SK-N-MC (cell line): Measurements from ENCODE around the gene METRNL.
"Not testable (repeated sequence)": the region's sequence is repeated elsewhere in the genome, so short reads cannot be mapped to it uniquely, and the experiment has no call there.

Source experiments
- DNase-seq: peaks from one replicate; pipeline ENCODE4 v3.0.0-alpha.2; 2011; ENCODE audit warnings: low read depth, low spot score
- H3K27ac ChIP-seq: fragments of 200-600 bp; sonication (generic); 2 replicates; pipeline ENCODE4 v1.5.1; 2016; ENCODE audit warnings: mixed run types
- H3K36me3 ChIP-seq: fragments of 200-600 bp; sonication (generic); 2 replicates; pipeline ENCODE4 v1.6.1; 2017; ENCODE audit warnings: antibody characterized with exemption, low read length, mixed read lengths; ENCODE audit not compliant: insufficient read depth
- H3K4me3 ChIP-seq: fragments of 200-600 bp; sonication (generic); 2 replicates; pipeline ENCODE4 v1.5.1; 2016
- H3K9ac ChIP-seq: fragments of 200-600 bp; sonication (generic); 2 replicates; pipeline ENCODE4 v1.8.0; 2017; ENCODE audit warnings: mixed run types, mixed read lengths; ENCODE audit not compliant: insufficient read length
- H3K9me3 ChIP-seq: fragments of 200-600 bp; sonication (generic); 2 replicates; pipeline ENCODE4 v1.6.1; 2017; ENCODE audit warnings: low read depth, mild to moderate bottlenecking, antibody characterized with exemption, low read length, moderate library complexity, mixed read lengths
- EZH2 ChIP-seq: fragments of 200-600 bp; sonication (generic); IDR thresholded peaks from one replicate; pipeline ENCODE4 v1.6.1; 2017; ENCODE audit warnings: antibody characterized with exemption
- FOXP2 ChIP-seq: optimal IDR thresholded peaks from 2 replicates; pipeline ENCODE3; 2011; ENCODE audit warnings: mild to moderate bottlenecking, moderate library complexity; ENCODE audit not compliant: insufficient read depth; ENCODE audit errors: extremely low read length, control extremely low read depth
- POLR2AphosphoS5 ChIP-seq: IDR thresholded peaks from 2 replicates; pipeline ENCODE4 v1.6.1; 2012; ENCODE audit warnings: mild to moderate bottlenecking, low read depth, low read length, borderline replicate concordance

METRNL gene

GRCh38 chr17:83050651-83051395, 28.6 kb upstream of the METRNL start:
- TF ChIP-seq FOXP2 (no peak), POLR2AphosphoS5 (no peak)

DNA sequence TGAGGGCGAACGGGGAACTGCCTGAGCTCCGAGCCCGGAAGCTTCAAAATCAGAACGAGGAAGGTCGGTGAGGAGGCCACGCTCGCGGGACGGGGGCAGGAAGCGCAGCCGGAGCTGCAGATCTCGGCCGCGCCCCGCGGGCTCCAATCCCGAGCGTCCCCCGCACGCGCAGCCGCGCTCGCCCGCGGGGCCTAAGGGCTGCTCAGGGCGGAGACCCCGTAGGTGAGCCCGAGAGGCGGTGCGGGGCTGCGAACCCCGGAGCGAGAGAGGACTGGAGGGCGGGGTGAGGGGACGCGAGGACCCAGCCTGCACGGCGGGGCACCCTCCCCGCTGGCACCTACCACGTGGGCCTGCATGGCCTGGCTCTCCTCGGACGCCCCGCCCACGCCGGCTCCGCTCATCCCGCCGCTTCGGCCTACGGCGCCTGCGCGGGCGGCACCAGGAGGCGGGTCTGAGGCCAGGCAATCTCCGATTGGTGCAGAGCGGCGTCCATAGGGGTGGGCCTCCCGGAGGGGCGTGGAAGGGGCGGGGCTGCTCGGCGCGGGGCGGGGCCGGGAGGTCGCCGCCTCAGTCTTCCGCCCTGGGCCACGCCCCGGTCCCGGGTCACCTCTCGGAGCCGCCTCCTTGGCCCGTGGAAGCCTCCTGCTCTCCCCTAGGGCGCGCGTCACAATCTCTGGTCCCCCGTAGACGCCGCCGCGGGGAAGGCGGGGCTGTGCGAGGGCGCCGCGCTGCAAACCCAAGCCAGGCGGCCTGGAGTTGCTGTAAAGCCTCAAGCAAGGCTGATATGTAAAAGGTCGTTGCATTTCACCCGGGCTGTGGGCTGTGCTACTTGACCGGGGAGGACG, 27.8 kb upstream of the METRNL start:
- TF ChIP-seq FOXP2 (no peak), POLR2AphosphoS5 (peak; percentile 84; the same call in 1 of the 2 replicates), EZH2 (no peak)
- peak overlapping the region; percentile 27; the same call in 1 of the 2 replicates for H3K27ac ChIP-seq
- H3K4me3 ChIP-seq = peak overlapping the region; percentile 90

More at GRCh38 chr17:83050651-83051395, 28.6 kb upstream of the METRNL start:
- Histone ChIP-seq H3K27ac (no peak overlapping the region), H3K9ac (peak overlapping the region; percentile 81), H3K4me3 (peak overlapping the region; percentile 90), H3K9me3 (0 out of 2 replicates have a peak, but pooled peaks cover 3% of the 10 kb centered on the region), H3K36me3 (peaks cover 10% of the 10 kb centered on the region)
- no peak for DNase-seq

GRCh38 chr17:83052241-83052564, 27.2 kb upstream of the METRNL start:
- peak overlapping the region; percentile 27; the same call in 1 of the 2 replicates for H3K27ac ChIP-seq
- no peaks in the 10 kb centered on the region for H3K9me3 ChIP-seq
- H3K36me3 ChIP-seq = no peaks in the 10 kb centered on the region
- peak overlapping the region; percentile 73 for H3K4me3 ChIP-seq
- H3K9ac ChIP-seq = peak overlapping the region; percentile 17
- TF ChIP-seq FOXP2 = no peak
- TF ChIP-seq POLR2AphosphoS5 = no peak
- TF ChIP-seq EZH2 = no peak
- DNase-seq = no peak

More for the DNA sequence above, 27.8 kb upstream of the METRNL start:
- Histone ChIP-seq H3K9me3 (no peaks in the 10 kb centered on the region), H3K36me3 (peaks cover 5% of the 10 kb centered on the region), H3K9ac (peak overlapping the region; percentile 81)
- peak; percentile 60 for DNase-seq

GRCh38 chr17:83053021-83053681, 26.3 kb upstream of the METRNL start:
- Histone ChIP-seq H3K4me3 (no peak overlapping the region), H3K9ac (no peak overlapping the region), H3K36me3 (no peaks in the 10 kb centered on the region), H3K27ac (peak overlapping the region; percentile 17; the same call in 1 of the 2 replicates), H3K9me3 (no peaks in the 10 kb centered on the region)
- TF ChIP-seq FOXP2 (no peak), EZH2 (no peak), POLR2AphosphoS5 (no peak)
- DNase-seq = no peak

- H3K27ac ChIP-seq = peak overlapping the region; percentile 32; the same call in 1 of the 2 replicates
These were observed 25.5 kb upstream of the METRNL start for GRCh38 chr17:83053739-83054451.

DNA sequence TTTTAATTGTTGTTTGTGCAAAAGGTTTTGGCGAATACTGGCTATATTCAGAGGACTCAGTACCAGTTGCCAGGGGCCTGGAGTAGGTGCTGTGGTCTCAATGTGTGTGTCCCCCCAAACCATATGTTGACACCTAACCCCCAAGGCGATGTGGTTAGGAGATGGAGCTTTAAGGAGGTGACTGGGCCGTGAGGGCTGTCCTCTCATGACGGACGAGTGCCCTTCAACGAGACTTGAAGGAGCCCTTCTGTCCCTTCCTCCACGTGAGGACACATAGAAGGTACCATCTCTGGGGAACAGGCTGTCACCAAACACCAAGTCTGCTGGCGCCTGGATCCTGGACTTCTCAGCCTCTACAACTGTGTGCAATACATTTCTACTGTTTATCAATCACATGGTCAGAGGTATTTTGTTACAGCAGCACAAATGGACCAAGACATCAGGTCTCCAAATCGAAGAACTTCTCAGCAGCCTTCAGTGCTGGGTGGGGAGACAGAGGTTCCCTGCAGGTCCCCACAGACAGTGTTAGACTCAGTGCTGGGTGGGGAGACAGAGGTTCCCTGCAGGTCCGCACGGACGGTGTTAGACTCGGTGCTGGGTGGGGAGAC, 24.8 kb upstream of the METRNL start:
- no peaks in the 10 kb centered on the region for H3K36me3 ChIP-seq
- no peak for DNase-seq
- no peak overlapping the region for H3K9ac ChIP-seq
- H3K4me3 ChIP-seq = no peak overlapping the region
- TF ChIP-seq EZH2 (no peak), POLR2AphosphoS5 (no peak), FOXP2 (no peak)
- no peaks in the 10 kb centered on the region for H3K9me3 ChIP-seq
- no peak overlapping the region for H3K27ac ChIP-seq

More at GRCh38 chr17:83053739-83054451, 25.5 kb upstream of the METRNL start:
- no peak for TF ChIP-seq EZH2
- no peak for TF ChIP-seq FOXP2
- no peak for TF ChIP-seq POLR2AphosphoS5
- H3K9me3 ChIP-seq = no peaks in the 10 kb centered on the region
- no peak for DNase-seq
- no peaks in the 10 kb centered on the region for H3K36me3 ChIP-seq
- no peak overlapping the region for H3K9ac ChIP-seq
- H3K4me3 ChIP-seq = no peak overlapping the region

DNA sequence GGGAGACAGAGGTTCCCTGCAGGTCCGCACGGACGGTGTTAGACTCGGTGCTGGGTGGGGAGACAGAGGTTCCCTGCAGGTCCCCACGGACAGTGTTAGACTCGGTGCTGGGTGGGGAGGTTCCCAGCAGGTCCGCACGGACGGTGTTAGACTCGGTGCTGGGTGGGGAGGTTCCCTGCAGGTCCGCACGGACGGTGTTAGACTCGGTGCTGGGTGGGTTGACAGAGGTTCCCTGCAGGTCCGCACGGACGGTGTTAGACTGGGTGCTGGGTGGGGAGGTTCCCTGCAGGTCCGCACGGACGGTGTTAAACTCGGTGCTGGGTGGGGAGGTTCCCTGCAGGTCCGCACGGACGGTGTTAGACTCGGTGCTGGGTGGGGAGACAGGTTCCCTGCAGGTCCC, 24.2 kb upstream of the METRNL start:
- H3K27ac ChIP-seq, H3K9ac ChIP-seq, DNase-seq, H3K4me3 ChIP-seq, H3K36me3 ChIP-seq, H3K9me3 ChIP-seq: not testable (repeated sequence)
